NCI-H1436 treated with DMSO at 0.1 percent for 48 hours (cell line): ENCODE results near the gene TMUB1.

Experiments
- DNase-seq: peaks from one replicate; lab custom pipeline; 2025; lab: John Stamatoyannopoulos, UW

The TMUB1 gene

GRCh38 chr7:151103973-151104372, 20.7 kb upstream of the TMUB1 start:
- no peak for DNase-seq

DNA sequence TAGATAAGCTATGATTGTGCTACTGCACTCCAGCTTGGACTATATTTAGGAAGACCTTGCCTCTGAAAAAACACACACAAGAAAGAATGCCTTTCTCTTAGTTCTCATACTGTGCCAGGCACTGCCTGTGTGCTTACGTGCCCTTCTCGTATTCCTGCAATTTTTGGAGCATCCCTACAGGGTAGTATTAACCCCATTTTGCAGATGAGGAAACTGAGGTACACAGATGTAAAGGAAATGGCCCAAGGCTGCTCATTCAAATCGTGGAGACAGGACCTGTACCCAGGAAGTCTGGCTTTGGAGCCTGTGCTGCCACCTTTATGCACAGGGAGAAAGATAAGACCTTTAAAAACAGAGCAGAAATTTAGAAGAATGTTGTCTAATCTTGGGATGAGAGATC, 19.7 kb upstream of the TMUB1 start:
- DNase-seq = no peak

- no peak for DNase-seq
Observed at GRCh38 chr7:151101621-151102396, 18.5 kb upstream of the TMUB1 start.

DNA sequence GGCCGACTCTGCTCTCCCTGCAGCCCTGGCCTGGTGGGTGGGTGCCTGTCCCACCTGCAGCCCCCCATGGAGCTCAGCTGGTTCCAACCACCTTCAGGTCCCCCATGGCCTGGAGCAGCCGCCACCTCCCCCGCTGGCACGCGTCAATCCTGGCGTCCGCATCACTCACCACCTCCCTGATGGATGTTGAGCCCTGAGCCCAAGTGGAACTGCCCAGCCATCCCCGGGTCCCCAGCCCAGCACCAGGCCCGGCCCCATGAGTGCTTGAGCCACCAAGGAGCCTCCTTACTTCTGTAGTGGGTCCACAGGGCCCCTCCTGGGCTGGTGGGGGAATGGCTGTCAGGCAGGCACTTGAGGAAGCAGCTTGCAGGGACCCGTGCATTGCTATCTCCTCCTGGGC, 17.6 kb upstream of the TMUB1 start:
- DNase-seq = no peak

DNA sequence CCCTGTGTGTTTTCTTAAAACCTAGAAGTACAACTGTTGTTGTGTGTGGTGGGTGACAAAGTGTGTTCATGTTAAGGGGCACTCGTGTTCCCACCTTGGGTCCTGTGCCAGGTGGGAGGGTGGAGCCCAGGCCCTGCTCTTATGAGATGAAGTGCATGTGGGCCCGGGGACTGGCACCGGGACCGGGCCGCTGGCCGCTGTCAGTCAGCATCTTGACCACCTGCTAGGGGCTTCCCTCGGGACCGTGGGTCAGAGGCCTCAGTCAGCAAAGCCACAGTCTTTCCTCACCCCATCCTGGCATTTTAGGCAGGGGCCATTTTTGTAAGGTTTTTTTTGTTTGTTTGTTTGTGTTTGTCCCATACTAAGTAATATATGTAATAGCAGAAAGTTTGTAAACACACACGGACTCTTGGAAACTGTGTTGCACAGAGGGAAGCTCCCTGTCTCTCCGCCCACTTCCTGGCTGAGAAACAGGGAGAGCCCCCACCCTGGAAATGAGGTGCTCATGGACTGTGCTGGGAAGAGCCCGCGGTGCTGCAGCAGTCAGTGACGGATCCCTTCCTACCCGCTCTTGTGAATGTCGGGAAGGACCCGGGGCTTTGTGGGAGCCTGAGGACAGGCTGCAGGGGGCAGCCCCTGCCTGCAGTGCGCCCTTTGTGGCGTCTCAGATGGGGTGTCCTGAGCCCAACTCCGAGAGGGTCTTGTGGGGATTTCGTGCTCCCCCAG, 16.4 kb upstream of the TMUB1 start:
- DNase-seq = no peak

DNA sequence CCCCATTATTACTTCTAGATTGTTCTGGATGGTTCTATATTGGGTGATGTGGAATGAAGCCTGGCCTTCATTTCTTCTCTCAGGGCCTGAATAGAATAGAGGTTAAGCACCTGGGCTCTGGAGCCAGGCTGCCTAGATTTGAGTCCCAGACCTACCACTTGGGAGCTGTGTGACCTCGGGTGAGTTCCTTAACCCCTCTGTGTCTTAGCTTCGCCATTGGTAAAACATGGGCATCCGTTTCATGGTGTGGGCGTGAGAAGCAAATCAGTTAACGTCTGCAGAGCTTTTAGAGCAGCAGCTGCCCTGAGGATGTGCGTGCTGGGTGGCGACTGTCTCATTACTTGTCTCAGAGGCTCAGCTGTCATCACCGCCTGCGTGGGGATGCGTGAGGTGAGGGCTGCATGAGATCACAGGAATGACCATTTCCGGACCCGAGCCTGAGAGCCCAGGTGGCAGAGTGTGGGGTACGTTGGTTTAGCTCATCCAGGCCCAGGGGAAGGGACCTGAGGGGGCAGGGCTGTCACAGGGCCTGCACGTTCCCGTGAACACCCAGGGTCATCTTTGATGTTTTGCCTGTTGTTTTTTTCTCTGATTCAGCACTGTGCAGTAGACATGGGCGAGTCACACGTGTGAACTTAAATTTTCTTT, 12.7 kb upstream of the TMUB1 start:
- DNase-seq = no peak

DNA sequence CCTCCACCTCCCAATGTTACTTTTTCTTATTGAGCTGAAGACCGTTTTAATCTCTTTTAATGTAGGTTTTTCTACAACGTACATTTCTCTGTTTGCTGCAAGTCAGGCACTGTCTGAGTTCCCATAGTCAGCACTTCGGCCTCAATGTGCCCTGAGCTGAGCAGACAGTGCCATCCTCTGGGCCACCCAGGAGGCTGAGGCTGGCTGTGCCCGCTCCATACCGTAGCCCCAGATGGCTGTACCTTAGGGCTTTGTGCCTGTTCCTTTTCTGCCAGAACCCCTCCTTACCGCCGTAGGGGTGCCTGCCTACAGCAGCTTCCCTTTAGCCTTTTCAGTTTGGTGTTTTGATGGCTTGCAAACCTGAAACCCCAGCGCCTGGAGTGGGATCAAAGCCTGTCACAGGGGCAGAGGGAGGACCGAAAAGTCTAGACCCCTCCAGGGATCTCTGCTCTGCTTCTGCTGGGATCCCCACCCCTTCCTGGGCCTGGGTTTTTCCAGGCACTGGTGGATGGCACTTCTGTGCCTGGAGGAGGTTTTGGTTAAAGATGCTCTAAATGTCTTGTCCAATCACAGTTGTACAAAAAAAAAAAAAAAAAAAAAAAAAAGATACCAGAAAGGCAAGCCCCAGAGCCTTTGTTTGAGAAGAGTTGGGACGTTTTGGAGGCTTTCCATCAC, 12.0 kb upstream of the TMUB1 start:
- DNase-seq = no peak

GRCh38 chr7:151094675-151095074, 11.4 kb upstream of the TMUB1 start:
- DNase-seq = no peak

GRCh38 chr7:151093748-151094147, 10.5 kb upstream of the TMUB1 start:
- no peak for DNase-seq

DNA sequence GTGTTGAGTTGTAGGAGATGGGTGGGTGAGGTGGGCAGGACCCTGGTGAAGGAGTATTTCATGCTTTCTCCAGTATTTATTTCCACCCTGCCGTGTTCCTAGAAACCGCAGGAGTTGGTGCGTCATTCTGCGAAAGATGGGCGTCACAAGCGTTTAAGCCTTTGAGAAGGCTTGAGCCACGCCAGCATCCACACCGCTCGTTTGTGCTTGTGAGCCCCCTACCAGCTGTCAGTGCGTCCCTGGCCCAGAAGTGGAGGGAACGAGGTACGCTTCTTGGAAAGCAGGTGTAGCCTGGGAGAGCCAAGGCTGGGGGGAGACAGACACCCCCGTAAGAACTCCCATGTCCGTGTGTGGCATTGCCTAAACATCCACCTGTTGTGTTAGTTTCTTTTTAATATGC, 8.7 kb upstream of the TMUB1 start:
- DNase-seq = no peak

DNA sequence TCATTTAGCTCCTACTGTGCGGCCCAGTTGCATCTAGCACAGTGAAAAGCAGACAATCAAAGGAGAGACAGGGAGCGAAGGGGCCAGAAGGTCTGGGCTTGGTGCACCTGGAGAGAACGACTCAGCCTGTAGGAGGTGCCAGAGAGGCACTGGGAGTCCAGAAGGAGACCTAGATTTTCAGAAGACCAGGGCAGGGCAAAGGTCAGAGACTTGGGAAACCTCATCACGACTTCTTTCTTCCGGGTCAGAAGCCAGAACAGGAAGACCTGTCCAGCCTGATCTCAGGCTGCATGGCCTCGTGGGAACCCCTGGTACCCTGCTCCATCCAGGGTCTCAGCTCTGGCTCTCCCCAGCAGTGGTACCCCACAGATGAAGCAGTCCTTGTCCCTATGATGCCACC, 8.1 kb upstream of the TMUB1 start:
- no peak for DNase-seq

- no peak for DNase-seq
Observed at GRCh38 chr7:151091003-151091402, 7.7 kb upstream of the TMUB1 start.

- DNase-seq = no peak
Observed at GRCh38 chr7:151089893-151090730, 6.8 kb upstream of the TMUB1 start.

DNA sequence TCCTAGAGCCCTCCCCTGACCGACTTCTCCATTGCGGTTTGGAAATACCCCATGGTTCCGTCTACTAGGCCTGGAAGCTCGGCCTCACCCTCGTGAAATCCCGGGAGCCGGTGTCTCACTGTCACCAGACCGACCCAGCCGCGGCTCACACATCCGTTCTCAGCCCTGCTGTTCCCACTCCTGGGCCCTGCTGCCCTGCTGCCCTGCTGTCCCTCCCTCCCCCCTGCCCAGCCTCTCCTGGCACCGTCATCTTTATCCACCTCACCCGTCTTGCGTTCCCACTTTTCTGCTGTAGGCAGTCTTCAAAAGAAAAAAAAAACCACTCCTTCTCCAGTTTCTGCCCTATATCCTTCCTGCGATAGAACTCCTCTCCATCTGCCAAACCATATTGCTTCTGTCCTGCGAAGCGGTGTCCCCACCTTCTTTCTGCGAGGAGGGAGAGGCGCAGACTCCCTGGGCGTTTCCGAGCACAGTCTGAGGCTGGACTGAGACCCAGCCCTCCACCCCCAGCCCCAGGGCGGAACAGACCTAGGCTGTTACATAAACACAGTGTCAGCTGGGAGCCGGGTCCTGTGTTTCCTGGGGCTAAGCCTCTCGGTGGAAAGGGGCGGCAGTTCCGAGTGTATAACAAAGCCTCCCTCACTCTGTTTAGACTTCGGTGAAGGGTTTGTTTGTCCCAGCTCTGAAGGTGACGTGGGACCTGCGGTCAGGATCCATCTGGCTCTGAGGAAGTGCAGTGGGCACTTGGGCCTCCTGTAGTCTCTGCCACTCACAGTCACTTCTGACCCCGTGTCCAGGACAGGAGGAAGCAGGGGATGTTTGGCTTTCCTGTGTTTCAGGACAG, 5.8 kb upstream of the TMUB1 start:
- DNase-seq = no peak

- no peak for DNase-seq
Observed at GRCh38 chr7:151088019-151088855, 4.9 kb upstream of the TMUB1 start.

GRCh38 chr7:151087245-151088018, 4.1 kb upstream of the TMUB1 start:
- DNase-seq = no peak

- DNase-seq = no peak
Observed at GRCh38 chr7:151086802-151087244, 3.5 kb upstream of the TMUB1 start.

DNA sequence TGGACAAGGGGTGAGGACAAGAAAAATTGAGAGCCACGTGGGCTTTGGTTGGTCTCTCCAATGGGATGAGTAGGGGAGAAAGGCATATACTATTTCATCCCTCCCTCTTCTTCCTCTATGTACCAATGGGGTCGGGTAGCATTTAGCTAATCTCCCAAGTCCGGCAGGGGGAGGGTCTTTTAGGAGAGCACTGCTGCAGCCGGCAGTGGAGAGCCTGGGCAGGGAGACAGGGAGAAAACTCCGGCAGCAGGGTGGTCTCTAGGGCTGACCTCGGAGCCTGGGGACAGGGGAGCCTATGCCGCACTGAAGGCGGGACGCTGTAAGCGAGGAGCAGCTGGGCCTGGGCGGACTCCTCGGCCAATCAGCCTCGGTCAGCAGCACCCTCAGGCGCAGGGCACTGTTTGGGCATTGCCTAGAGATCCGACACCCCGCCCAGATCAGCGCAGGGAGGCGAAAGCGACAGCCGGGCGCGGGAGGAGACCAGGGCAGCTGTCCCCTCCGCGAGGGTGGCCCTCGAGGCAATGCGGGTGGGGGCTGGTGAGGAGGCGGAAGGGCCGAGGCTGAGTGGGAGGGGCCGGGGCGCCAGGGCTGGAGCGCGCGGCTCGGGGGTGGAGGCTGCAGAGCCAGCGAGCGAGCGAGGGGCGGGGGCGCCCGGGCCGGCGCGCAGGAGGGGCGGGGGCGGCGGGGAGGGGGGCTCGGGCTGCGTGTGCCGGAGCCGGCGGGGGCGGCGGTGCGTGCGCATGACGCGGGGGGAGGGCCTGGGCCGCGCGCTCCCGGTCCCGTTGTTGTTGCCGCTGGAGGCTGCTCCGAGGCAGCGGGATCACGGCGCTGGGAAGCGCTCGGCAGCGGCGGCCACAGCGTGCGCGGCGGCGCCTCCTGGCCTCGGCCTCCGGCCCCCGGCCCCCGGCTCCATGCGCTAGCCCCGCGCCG, 2.7 kb upstream of the TMUB1 start, which contains the start of gene AGAP3:
AGAP3 (plus strand) TSS at position 785 of the 930 bp plus-strand sequence. CDS start 267 bp downstream, outside the sequence.
- no peak for DNase-seq
